Activated T-cell treated with anti-CD3 and anti-CD28 coated beads, Interleukin-2, amount 50 U/mL, for 4 hours (primary cell): ENCODE results near the gene DNAJB4. TPM values are rescaled to one million over a fixed set of nuclear protein-coding genes. Genes with fewer than 3 reads are reported as not detected.
"Not testable (repeated sequence)": the region's sequence is repeated elsewhere in the genome, so short reads cannot be mapped to it uniquely, and the experiment has no call there.

Experiments used
- ATAC-seq, 2 donors: fragments of 200-7000 bp; cut with Tn5 transposase; one replicate each; pipeline ENCODE4 v1.10.0; 2021
- DNase-seq: peaks from one replicate; pipeline ENCODE4 v3.0.0-alpha.2; 2020
- H3K27me3 Mint-ChIP-seq: one replicate; pipeline ENCODE4 v1.8.0; 2021; ENCODE audit warnings: low read depth, mixed read lengths
- H3K36me3 Mint-ChIP-seq: one replicate; pipeline ENCODE4 v1.8.0; 2022; ENCODE audit warnings: mixed read lengths; ENCODE audit not compliant: insufficient read depth
- H3K4me1 Mint-ChIP-seq: one replicate; pipeline ENCODE4 v1.8.0; 2021; ENCODE audit warnings: low read depth, mixed read lengths
- H3K4me3 Mint-ChIP-seq: one replicate; pipeline ENCODE4 v1.8.0; 2021; ENCODE audit warnings: mild to moderate bottlenecking, moderate library complexity, mixed read lengths
- H3K9me3 Mint-ChIP-seq: one replicate; pipeline ENCODE4 v1.8.0; 2021; ENCODE audit warnings: mixed read lengths
- total RNA-seq, 3 donors: library from RNA; stranded (reverse); gene quantifications; one replicate each; pipeline ENCODE4 v1.2.1, GENCODE V29; 2021

Gene DNAJB4
- total RNA-seq, 3 donors from 2014 or later, result 5.4 to 6.6 (median 5.5) TPM

- Mint-ChIP-seq H3K9me3 (peaks cover 3% of the 10 kb centered on the region), H3K4me3 (no peak overlapping the region), H3K36me3 (peaks cover 2% of the 10 kb centered on the region), H3K4me1 (peaks cover 4% of the 10 kb centered on the region), H3K27me3 (peaks cover 16% of the 10 kb centered on the region)
- ATAC-seq, result no peak
- no peak for DNase-seq
These were observed 48.8 kb downstream of the DNAJB4 start for GRCh38 chr1:78053498-78053897.

GRCh38 chr1:78054559-78054958 is 49.8 kb downstream of the DNAJB4 start:
- Mint-ChIP-seq H3K27me3 (peaks cover 10% of the 10 kb centered on the region), H3K9me3 (peaks cover 3% of the 10 kb centered on the region), H3K36me3 (peaks cover 2% of the 10 kb centered on the region), H3K4me3 (no peak overlapping the region), H3K4me1 (peaks cover 3% of the 10 kb centered on the region)
- no peak for DNase-seq
- ATAC-seq, result peak in 1 of 2 donors; percentile 43

GRCh38 chr1:78054972-78055371 is 50.2 kb downstream of the DNAJB4 start:
- Mint-ChIP-seq H3K4me3 (no peak overlapping the region), H3K27me3 (peaks cover 10% of the 10 kb centered on the region), H3K36me3 (peaks cover 2% of the 10 kb centered on the region), H3K9me3 (peaks cover 3% of the 10 kb centered on the region), H3K4me1 (peaks cover 3% of the 10 kb centered on the region)
- ATAC-seq (no peak), DNase-seq (no peak)

- Mint-ChIP-seq H3K27me3 (peaks cover 11% of the 10 kb centered on the region), H3K9me3 (peaks cover 3% of the 10 kb centered on the region)
- ATAC-seq, result no peak
These were observed 50.9 kb downstream of the DNAJB4 start for GRCh38 chr1:78055565-78056132.

DNA sequence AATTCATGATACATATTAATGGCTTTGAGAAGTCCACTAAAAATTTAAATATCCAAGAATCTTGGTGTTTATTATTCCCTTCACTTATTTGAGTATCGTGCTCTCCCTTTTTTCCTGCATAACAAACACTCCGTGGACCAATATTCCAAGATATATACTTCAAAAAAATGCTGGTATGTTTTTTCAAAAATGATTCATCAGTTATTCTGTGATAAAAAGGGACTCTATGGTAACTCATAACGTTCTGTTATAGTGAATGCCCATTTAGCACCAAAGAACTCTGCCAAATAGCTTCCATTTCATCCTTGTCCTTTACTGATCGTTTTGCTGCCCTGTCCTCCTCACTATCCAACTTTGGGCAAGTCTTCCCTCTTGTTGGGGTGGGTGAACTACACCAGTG is 53.9 kb downstream of the DNAJB4 start:
- Mint-ChIP-seq H3K36me3 (peaks cover 2% of the 10 kb centered on the region), H3K4me3 (no peak overlapping the region), H3K27me3 (peaks cover 6% of the 10 kb centered on the region), H3K9me3 (peaks cover 3% of the 10 kb centered on the region), H3K4me1 (peaks cover 3% of the 10 kb centered on the region)
- DNase-seq, result no peak
- ATAC-seq, result no peak

More at GRCh38 chr1:78055565-78056132, 50.9 kb downstream of the DNAJB4 start:
- H3K4me1 Mint-ChIP-seq, result peaks cover 3% of the 10 kb centered on the region
- no peak for DNase-seq
- no peak overlapping the region for H3K4me3 Mint-ChIP-seq
- H3K36me3 Mint-ChIP-seq, result peaks cover 2% of the 10 kb centered on the region

GRCh38 chr1:78060857-78061563 is 56.3 kb downstream of the DNAJB4 start:
- Mint-ChIP-seq H3K27me3 (peaks cover 5% of the 10 kb centered on the region), H3K9me3 (no peaks in the 10 kb centered on the region), H3K4me3 (no peak overlapping the region), H3K4me1 (no peaks in the 10 kb centered on the region), H3K36me3 (no peaks in the 10 kb centered on the region)
- DNase-seq (no peak), ATAC-seq (no peak)

DNA sequence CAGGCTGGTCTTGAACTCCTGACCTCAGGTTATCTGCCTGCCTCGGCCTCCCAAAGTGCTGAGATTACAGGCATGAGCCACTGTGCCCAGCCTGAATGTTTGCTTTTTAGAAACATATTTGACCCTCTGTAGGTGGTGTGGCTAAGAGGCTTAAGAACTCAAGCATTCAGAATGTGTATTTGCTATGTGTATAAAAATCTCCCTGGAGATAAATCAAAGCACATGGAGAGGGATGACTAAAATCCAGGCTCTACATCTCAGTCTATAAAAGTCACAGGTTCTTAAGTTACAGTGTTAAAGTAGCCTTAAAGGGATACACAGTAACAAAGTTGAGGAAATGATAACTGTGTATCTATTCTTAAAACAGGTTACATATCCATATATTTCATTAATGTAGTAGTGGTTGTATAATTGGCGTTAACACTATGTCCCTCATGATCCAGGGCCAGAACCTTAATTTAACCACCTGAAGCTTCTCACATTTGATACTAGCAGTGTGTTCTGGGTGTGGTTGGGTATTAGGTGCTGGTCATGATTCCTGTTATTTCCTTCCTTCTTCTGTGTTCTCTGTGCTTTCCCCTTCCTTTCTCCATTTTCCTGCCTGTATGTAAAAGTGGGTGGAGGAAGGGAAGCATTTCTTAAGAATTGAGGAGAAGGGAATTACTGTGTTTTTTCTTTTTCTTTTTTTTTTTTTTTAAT is 57.2 kb downstream of the DNAJB4 start:
- Mint-ChIP-seq H3K27me3 (peaks cover 5% of the 10 kb centered on the region), H3K4me1 (no peaks in the 10 kb centered on the region), H3K36me3 (no peaks in the 10 kb centered on the region), H3K9me3 (no peaks in the 10 kb centered on the region), H3K4me3 (no peak overlapping the region)
- no peak for ATAC-seq
- no peak for DNase-seq

- H3K9me3 Mint-ChIP-seq, H3K27me3 Mint-ChIP-seq, H3K4me1 Mint-ChIP-seq, H3K36me3 Mint-ChIP-seq, ATAC-seq, H3K4me3 Mint-ChIP-seq, DNase-seq: not testable (repeated sequence)
These were observed 60.1 kb downstream of the DNAJB4 start for GRCh38 chr1:78064886-78065285.

Other genes starting within 250 kb of the DNAJB4 start
- gene USP33, start 245.1 kb upstream of the DNAJB4 start, total RNA-seq, result 10 to 100 TPM; 30.2 to 38.1 (median 32.1) TPM
- 1 to 10 TPM; 6.4 to 8.2 (median 6.8) TPM for gene MIGA1, start 225.3 kb upstream of the DNAJB4 start, total RNA-seq
- under 1 TPM; 0.32 to 0.60 (median 0.40) TPM for gene NEXN, start 116.3 kb upstream of the DNAJB4 start, total RNA-seq
- 100 to 1,000 TPM; 262 to 285 (median 277) TPM for gene FUBP1, start 25.9 kb upstream of the DNAJB4 start, total RNA-seq
- under 1 TPM in 2 of 3 donors, not detected in 1; 0.11 to 0.35 TPM for gene GIPC2, start 41.0 kb downstream of the DNAJB4 start, total RNA-seq